ENCODE measurements around the gene C19orf81. TPM values are rescaled to one million over a fixed set of nuclear protein-coding genes. Genes with fewer than 3 reads are reported as not detected.

The C19orf81 gene
- total and polyA plus RNA-seq, 9 of the 15 experiments (the other 6 are each of a cell fraction or from before 2014, with no cell fraction given): 2.5 to 42.9 (median 33.0) TPM; not detected in 4

DNA sequence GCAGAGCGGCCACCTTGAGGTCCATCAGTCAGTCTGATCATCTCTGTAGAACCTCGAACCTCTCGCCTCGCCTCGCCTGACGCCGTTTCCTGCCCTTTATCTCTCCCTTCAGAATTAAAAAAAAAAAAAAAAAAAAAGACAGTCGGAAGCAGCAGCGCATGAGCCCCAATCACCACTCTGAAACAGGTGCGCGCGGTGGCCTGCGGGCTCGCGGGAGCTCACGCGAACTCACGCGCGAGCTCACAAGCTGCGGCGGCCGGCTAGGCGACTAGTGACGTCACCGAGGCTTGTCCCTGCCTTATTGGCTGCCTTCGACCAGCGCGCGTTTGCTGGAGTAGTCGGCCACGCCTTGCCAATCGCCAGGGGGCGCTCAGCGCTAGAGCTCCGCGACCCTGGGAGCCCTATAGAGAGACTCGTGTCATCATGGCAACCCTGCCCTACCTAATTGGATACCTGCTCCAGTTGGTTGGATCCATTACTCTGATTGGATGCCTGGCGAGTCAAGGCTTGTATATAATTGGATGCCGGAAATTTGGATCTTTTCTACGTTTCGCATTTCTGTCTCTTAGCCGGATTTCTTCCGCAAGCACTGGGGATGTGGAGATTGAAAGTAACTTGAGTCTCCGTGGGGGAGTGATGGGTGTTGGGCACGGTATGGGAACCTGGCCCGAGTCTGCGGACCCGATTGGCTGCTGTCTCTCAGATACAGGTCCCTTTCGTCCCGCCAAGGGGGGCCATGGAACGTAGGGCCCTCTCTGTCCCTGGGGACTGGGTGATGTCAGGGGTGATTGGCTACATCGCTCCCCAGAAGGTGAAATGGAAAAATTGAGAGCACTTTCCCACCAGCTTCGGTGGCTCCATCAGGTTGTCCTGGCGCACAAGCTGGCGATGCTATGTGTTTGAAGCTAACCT, 41.1 kb upstream of the C19orf81 start (continued):
- TF ChIP-seq U2AF1 (optimal IDR thresholded peaks at IDR 0.05; ENCODE audit: low read depth, low read length): no peak
- TF ChIP-seq ZNF165 (CRISPR knock-in tag; IDR thresholded peaks at IDR 0.05; ENCODE audit: borderline replicate concordance): no peak
- no peak for TF ChIP-seq EP300 (IDR thresholded peaks at IDR 0.05; ENCODE audit: low read length)
- TF ChIP-seq RBFOX2 (IDR thresholded peaks at IDR 0.05; ENCODE audit: low read depth, low read length): peak; percentile 70
- no peak for TF ChIP-seq NR2C2 (CRISPR knock-in tag; IDR thresholded peaks at IDR 0.05)
- peak; percentile 34; the same call in 1 of the 2 replicates for TF ChIP-seq NR2C2 (tag; IDR thresholded peaks at IDR 0.05)
- TF ChIP-seq, protein P1, sequence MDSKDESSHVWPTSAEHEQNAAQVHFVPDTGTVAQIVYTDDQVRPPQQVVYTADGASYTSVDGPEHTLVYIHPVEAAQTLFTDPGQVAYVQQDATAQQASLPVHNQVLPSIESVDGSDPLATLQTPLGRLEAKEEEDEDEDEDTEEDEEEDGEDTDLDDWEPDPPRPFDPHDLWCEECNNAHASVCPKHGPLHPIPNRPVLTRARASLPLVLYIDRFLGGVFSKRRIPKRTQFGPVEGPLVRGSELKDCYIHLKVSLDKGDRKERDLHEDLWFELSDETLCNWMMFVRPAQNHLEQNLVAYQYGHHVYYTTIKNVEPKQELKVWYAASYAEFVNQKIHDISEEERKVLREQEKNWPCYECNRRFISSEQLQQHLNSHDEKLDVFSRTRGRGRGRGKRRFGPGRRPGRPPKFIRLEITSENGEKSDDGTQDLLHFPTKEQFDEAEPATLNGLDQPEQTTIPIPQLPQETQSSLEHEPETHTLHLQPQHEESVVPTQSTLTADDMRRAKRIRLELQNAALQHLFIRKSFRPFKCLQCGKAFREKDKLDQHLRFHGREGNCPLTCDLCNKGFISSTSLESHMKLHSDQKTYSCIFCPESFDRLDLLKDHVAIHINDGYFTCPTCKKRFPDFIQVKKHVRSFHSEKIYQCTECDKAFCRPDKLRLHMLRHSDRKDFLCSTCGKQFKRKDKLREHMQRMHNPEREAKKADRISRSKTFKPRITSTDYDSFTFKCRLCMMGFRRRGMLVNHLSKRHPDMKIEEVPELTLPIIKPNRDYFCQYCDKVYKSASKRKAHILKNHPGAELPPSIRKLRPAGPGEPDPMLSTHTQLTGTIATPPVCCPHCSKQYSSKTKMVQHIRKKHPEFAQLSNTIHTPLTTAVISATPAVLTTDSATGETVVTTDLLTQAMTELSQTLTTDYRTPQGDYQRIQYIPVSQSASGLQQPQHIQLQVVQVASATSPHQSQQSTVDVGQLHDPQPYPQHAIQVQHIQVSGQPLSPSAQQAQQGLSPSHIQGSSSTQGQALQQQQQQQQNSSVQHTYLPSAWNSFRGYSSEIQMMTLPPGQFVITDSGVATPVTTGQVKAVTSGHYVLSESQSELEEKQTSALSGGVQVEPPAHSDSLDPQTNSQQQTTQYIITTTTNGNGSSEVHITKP (IDR thresholded peaks at IDR 0.05; ENCODE audit: partially characterized antibody): peak; percentile 9
- TF ChIP-seq ZNF695 (CRISPR knock-in tag; IDR thresholded peaks at IDR 0.05): no peak
- TF ChIP-seq ZNF586 (CRISPR knock-in tag; conservative IDR thresholded peaks at IDR 0.05): no peak
- no peak for TF ChIP-seq MEIS2 (IDR thresholded peaks at IDR 0.05; ENCODE audit: partially characterized antibody)
- TF ChIP-seq ZNF41 (CRISPR knock-in tag; conservative IDR thresholded peaks at IDR 0.05): no peak
- peak; percentile 75 for TF ChIP-seq EP400 (IDR thresholded peaks at IDR 0.05)
- no peak for TF ChIP-seq HBP1 (CRISPR knock-in tag; IDR thresholded peaks at IDR 0.05)
- peak; percentile 78 to 81 for TF ChIP-seq NRF1 (conservative IDR thresholded peaks at IDR 0.05 in 1 of 2, IDR thresholded peaks at IDR 0.05 in 1 of 2)
- TF ChIP-seq SUPT5H (IDR thresholded peaks at IDR 0.05): no peak
- TF ChIP-seq, protein P2, sequence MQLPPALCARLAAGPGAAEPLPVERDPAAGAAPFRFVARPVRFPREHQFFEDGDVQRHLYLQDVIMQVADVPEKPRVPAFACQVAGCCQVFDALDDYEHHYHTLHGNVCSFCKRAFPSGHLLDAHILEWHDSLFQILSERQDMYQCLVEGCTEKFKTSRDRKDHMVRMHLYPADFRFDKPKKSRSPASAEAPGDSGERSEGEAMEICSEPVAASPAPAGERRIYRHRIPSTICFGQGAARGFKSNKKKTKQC (CRISPR knock-in tag; IDR thresholded peaks at IDR 0.05): no peak
- TF ChIP-seq PPARD (CRISPR knock-in tag; IDR thresholded peaks at IDR 0.05): no peak
- peak; percentile 64 for TF ChIP-seq CCNT2 (IDR thresholded peaks at IDR 0.05; ENCODE audit: borderline replicate concordance, extremely low read depth, insufficient read length, low read depth, low read length)
- no peak for TF ChIP-seq CBX1 (IDR thresholded peaks at IDR 0.05; ENCODE audit: low read depth)
- TF ChIP-seq YY1 (IDR thresholded peaks at IDR 0.05; ENCODE audit: borderline replicate concordance in 1 of 3, control insufficient read depth in 1 of 3, extremely low read depth in 1 of 3, insufficient read depth in 3 of 3, insufficient read length in 1 of 3, insufficient replicate concordance in 2 of 3, low read depth in 1 of 3, low read length in 2 of 3): peak in 1 of 3 experiments; percentile 38
- no peak for TF ChIP-seq MCM2 (IDR thresholded peaks at IDR 0.05; ENCODE audit: low read depth)
- TF ChIP-seq LEF1 (IDR thresholded peaks at IDR 0.05): no peak

Data from K562 (cell line).